OCI-LY3 (cell line): Measurements from ENCODE around the gene OPRL1.

Experiments
- EZH2phosphoT487 ChIP-seq: fragments of 200-600 bp; shearing (Covaris generic); IDR thresholded peaks from 2 replicates; pipeline ENCODE4 v1.6.1; 2018; ENCODE audit warnings: antibody characterized with exemption, mixed run types, low read depth
- TF ChIP-seq, protein P1 (sequence below): fragments of 200-600, 300-600 bp; sonication (generic); IDR thresholded peaks from 2 replicates; pipeline ENCODE4 v1.5.1; 2014; ENCODE audit warnings: antibody characterized with exemption, low read length, low read depth

- no peak for TF ChIP-seq EZH2phosphoT487
- TF ChIP-seq, protein P1, sequence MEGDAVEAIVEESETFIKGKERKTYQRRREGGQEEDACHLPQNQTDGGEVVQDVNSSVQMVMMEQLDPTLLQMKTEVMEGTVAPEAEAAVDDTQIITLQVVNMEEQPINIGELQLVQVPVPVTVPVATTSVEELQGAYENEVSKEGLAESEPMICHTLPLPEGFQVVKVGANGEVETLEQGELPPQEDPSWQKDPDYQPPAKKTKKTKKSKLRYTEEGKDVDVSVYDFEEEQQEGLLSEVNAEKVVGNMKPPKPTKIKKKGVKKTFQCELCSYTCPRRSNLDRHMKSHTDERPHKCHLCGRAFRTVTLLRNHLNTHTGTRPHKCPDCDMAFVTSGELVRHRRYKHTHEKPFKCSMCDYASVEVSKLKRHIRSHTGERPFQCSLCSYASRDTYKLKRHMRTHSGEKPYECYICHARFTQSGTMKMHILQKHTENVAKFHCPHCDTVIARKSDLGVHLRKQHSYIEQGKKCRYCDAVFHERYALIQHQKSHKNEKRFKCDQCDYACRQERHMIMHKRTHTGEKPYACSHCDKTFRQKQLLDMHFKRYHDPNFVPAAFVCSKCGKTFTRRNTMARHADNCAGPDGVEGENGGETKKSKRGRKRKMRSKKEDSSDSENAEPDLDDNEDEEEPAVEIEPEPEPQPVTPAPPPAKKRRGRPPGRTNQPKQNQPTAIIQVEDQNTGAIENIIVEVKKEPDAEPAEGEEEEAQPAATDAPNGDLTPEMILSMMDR: no peak
Measured at GRCh38 chr20:64140061-64140931, 60.4 kb downstream of the OPRL1 start.
